CD14-positive monocyte (primary cell): Measurements from ENCODE around the gene CWC25. TPM values are rescaled to one million over a fixed set of nuclear protein-coding genes. Genes with fewer than 3 reads are reported as not detected.

Source experiments
- DNase-seq, 3 donors: peaks; one replicate each; pipeline ENCODE4 v3.0.0-alpha.2; 2011 to 2022
- H2AFZ ChIP-seq: 2 replicates; pipeline ENCODE4 v1.6.0; 2012; ENCODE audit warnings: mild to moderate bottlenecking, low read depth, low read length, inconsistent platforms; ENCODE audit not compliant: insufficient read depth, poor library complexity, severe bottlenecking
- H3K27ac ChIP-seq, 2 donors: 1 replicate in 1 of 2; 2 replicates in 1 of 2; pipeline ENCODE4 v1.5.1; 2012 to 2013; ENCODE audit warnings: low read length in 2 of 2, control low read depth in 1 of 2, inconsistent platforms in 1 of 2, low read depth in 1 of 2, mild to moderate bottlenecking in 1 of 2
- H3K27me3 ChIP-seq, 2 donors: one replicate each; pipeline versions ENCODE4 v1.6.0 to v1.6.1; 2011 to 2013; ENCODE audit warnings: low read length in 2 of 2; ENCODE audit not compliant: control insufficient read depth in 2 of 2, insufficient read depth in 2 of 2
- H3K36me3 ChIP-seq, 2 donors: replicated peaks in 1 of 2; 1 replicate in 1 of 2; 2 replicates in 1 of 2; pipeline versions ENCODE4 v1.5.1 to v1.6.1; 2012 to 2013; ENCODE audit warnings: low read length in 2 of 2, control low read depth in 1 of 2, inconsistent platforms in 1 of 2, mild to moderate bottlenecking in 1 of 2; ENCODE audit not compliant: insufficient read depth in 2 of 2, control insufficient read depth in 1 of 2
- H3K4me1 ChIP-seq, 2 donors: 1 replicate in 1 of 2; 2 replicates in 1 of 2; pipeline versions ENCODE4 v1.5.1 to v1.6.1; 2012 to 2013; ENCODE audit warnings: low read length in 2 of 2, control low read depth in 1 of 2, inconsistent platforms in 1 of 2, mild to moderate bottlenecking in 1 of 2, moderate library complexity in 1 of 2; ENCODE audit not compliant: insufficient read depth in 2 of 2, control insufficient read depth in 1 of 2
- H3K4me2 ChIP-seq: replicated peaks from 2 replicates; pipeline ENCODE3; 2012; ENCODE audit warnings: low read length, moderate library complexity, mild to moderate bottlenecking; ENCODE audit not compliant: poor library complexity, severe bottlenecking; ENCODE audit errors: extremely low read depth
- H3K4me3 ChIP-seq, 3 experiments: fragments of 200-600 bp in 1 of 3; sonication (generic) in 1 of 3; replicated peaks in 1 of 3; 1 replicate in 2 of 3; 2 replicates in 1 of 3; pipeline ENCODE4 v1.5.1; 2011 to 2013; ENCODE audit warnings: low read length in 3 of 3, mild to moderate bottlenecking in 3 of 3, control low read depth in 2 of 3, low read depth in 2 of 3, inconsistent platforms in 1 of 3, moderate library complexity in 1 of 3
- H3K79me2 ChIP-seq: 2 replicates; pipeline ENCODE4 v1.6.0; 2012; ENCODE audit warnings: mild to moderate bottlenecking, control low read depth, inconsistent platforms, low read length, moderate library complexity; ENCODE audit not compliant: insufficient read depth
- H3K9ac ChIP-seq: 2 replicates; pipeline ENCODE4 v1.6.0; 2017; ENCODE audit warnings: low read length, mild to moderate bottlenecking; ENCODE audit not compliant: insufficient read depth, poor library complexity, severe bottlenecking
- H3K9me3 ChIP-seq, 2 donors: replicated peaks in 1 of 2; 1 replicate in 1 of 2; 2 replicates in 1 of 2; pipeline versions ENCODE4 v1.5.1 to v1.6.1; 2012 to 2013; ENCODE audit warnings: low read length in 2 of 2, control low read depth in 1 of 2; ENCODE audit not compliant: control insufficient read depth in 1 of 2, insufficient read depth in 1 of 2
- H4K20me1 ChIP-seq: 2 replicates; pipeline ENCODE4 v1.6.0; 2012; ENCODE audit warnings: mild to moderate bottlenecking, low read length, control low read depth, moderate library complexity; ENCODE audit not compliant: insufficient read depth
- H3K27ac Mint-ChIP-seq, 7 donors: one replicate each; pipeline ENCODE4 v1.8.0; 2020; ENCODE audit warnings: mild to moderate bottlenecking in 7 of 7, mixed read lengths in 7 of 7, moderate library complexity in 6 of 7, inconsistent platforms in 2 of 7
- H3K27me3 Mint-ChIP-seq, 3 donors: one replicate each; pipeline ENCODE4 v1.8.0; 2021 to 2022; ENCODE audit warnings: low read depth in 3 of 3, mild to moderate bottlenecking in 3 of 3, mixed read lengths in 3 of 3, moderate library complexity in 3 of 3, inconsistent platforms in 1 of 3
- H3K36me3 Mint-ChIP-seq, 2 donors: one replicate each; pipeline ENCODE4 v1.8.0; 2020; ENCODE audit warnings: mixed read lengths in 2 of 2, inconsistent platforms in 1 of 2, mild to moderate bottlenecking in 1 of 2
- H3K4me1 Mint-ChIP-seq: one replicate; pipeline ENCODE4 v1.8.0; 2020; ENCODE audit warnings: mild to moderate bottlenecking, mixed read lengths
- H3K4me3 Mint-ChIP-seq, 2 donors: one replicate each; pipeline ENCODE4 v1.8.0; 2020; ENCODE audit warnings: mild to moderate bottlenecking in 2 of 2, mixed read lengths in 2 of 2, moderate library complexity in 1 of 2
- H3K9me3 Mint-ChIP-seq, 7 donors: one replicate each; pipeline ENCODE4 v1.8.0; 2020 to 2022; ENCODE audit warnings: mixed read lengths in 7 of 7, mild to moderate bottlenecking in 6 of 7, moderate library complexity in 6 of 7, inconsistent platforms in 2 of 7
- CTCF ChIP-seq: fragments of 200-600 bp; IDR thresholded peaks from one replicate; pipeline ENCODE4 v1.8.0; 2022; ENCODE audit warnings: antibody characterized with exemption, mild to moderate bottlenecking
- WGBS: methylation state at CpG from one replicate; pipeline ENCODE4 v1.1.5; 2013; ENCODE audit warnings: missing lambda C conversion rate; ENCODE audit not compliant: insufficient coverage; 5-methylcytosine and 5-hydroxymethylcytosine counted together
- intact Hi-C, 2 donors: fragments of 100-400 bp; cut with micrococcal nuclease; formaldehyde crosslinking; loops; one replicate each; pipeline versions ENCODE4 v1.15.0 to v1.15.1; 2023
- polyA plus RNA-seq, 3 donors: library from polyadenylated mRNA; depleted of rRNA in 1 of 3; unstranded in 2 of 3; stranded (reverse) in 1 of 3; fragments of 300-500 nt in 2 of 3; fragments of >200 nt in 1 of 3; fragmentation: Illumina TruSeq in 2 of 3; gene quantifications; 1 replicate in 2 of 3; 2 replicates in 1 of 3; pipeline ENCODE4 v1.2.3, GENCODE V29; 2012 to 2021

Gene CWC25
- polyA plus RNA-seq, 3 donors, result 7.5 to 63.2 (median 8.4) TPM

- H3K36me3 ChIP-seq, result peaks cover 50 to 65% of the 10 kb centered on the region in 2 donors
- Mint-ChIP-seq H3K9me3 (peaks cover 0 to 2% (median 0%) of the 10 kb centered on the region in 7 donors), H3K4me1 (no peaks in the 10 kb centered on the region), H3K27me3 (no peaks in the 10 kb centered on the region), H3K36me3 (peaks cover 41 to 69% of the 10 kb centered on the region in 2 donors), H3K4me3 (no peak overlapping the region), H3K27ac (no peak overlapping the region)
- intact Hi-C loops, result no loop called here
- no peaks in the 10 kb centered on the region for H3K27me3 ChIP-seq
- H4K20me1 ChIP-seq, result peaks cover 23% of the 10 kb centered on the region
- H2AFZ ChIP-seq, result no peak overlapping the region
- 86% methylated on average over 6 of the region's 6 CpGs for WGBS
- no peak overlapping the region for H3K9ac ChIP-seq
- no peak for TF ChIP-seq CTCF
- H3K4me2 ChIP-seq, result no peak overlapping the region
- H3K4me1 ChIP-seq, result no peaks in the 10 kb centered on the region
- DNase-seq, result no peak
- no peak overlapping the region for H3K27ac ChIP-seq
- peaks cover 13% of the 10 kb centered on the region for H3K79me2 ChIP-seq
- H3K9me3 ChIP-seq, result no peaks in the 10 kb centered on the region
- H3K4me3 ChIP-seq, result no peak overlapping the region
Observed at GRCh38 chr17:38786372-38786771, 38.7 kb downstream of the CWC25 start.

GRCh38 chr17:38783227-38783626 lies 41.9 kb downstream of the CWC25 start:
- peaks cover 68 to 91% of the 10 kb centered on the region in 2 donors for H3K36me3 Mint-ChIP-seq
- H3K9ac ChIP-seq, result no peak overlapping the region

More at GRCh38 chr17:38783227-38783626, 41.9 kb downstream of the CWC25 start:
- intact Hi-C loops, result no loop called here
- no peaks in the 10 kb centered on the region for H3K27me3 Mint-ChIP-seq
- no peaks in the 10 kb centered on the region for H3K79me2 ChIP-seq
- H3K4me3 ChIP-seq, result no peak overlapping the region
- no peak overlapping the region for H2AFZ ChIP-seq
- no peaks in the 10 kb centered on the region for H3K4me1 Mint-ChIP-seq
- no peak overlapping the region for H3K27ac Mint-ChIP-seq
- no peaks in the 10 kb centered on the region for H3K9me3 Mint-ChIP-seq
- no peak for DNase-seq
- 90% methylated on average over 2 of the region's 3 CpGs for WGBS
- no peaks in the 10 kb centered on the region for H3K27me3 ChIP-seq
- no peak for TF ChIP-seq CTCF
- no peak overlapping the region for H3K4me2 ChIP-seq
- H3K9me3 ChIP-seq, result no peaks in the 10 kb centered on the region
- H3K36me3 ChIP-seq, result peaks cover 82 to 91% of the 10 kb centered on the region in 2 donors
- no peaks in the 10 kb centered on the region for H3K4me1 ChIP-seq
- H4K20me1 ChIP-seq, result peaks cover 5% of the 10 kb centered on the region
- no peak overlapping the region for H3K4me3 Mint-ChIP-seq
- H3K27ac ChIP-seq, result no peak overlapping the region
